ENCODE measurements around the gene PTTG1. TPM values are rescaled to one million over a fixed set of nuclear protein-coding genes. Genes with fewer than 3 reads are reported as not detected.

Gene PTTG1
- total and polyA plus RNA-seq, 9 of the 15 experiments (the other 6 are each of a cell fraction or from before 2014, with no cell fraction given): 193 to 1,088 (median 349) TPM

- TF ChIP-seq, protein P1, sequence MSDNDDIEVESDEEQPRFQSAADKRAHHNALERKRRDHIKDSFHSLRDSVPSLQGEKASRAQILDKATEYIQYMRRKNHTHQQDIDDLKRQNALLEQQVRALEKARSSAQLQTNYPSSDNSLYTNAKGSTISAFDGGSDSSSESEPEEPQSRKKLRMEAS (CRISPR knock-in tag; IDR thresholded peaks at IDR 0.05): peak; percentile 52; the same call in 1 of the 2 replicates
- TF ChIP-seq CXXC5 (CRISPR knock-in tag; IDR thresholded peaks at IDR 0.05) (peak; percentile 75), ZBTB2 (IDR thresholded peaks at IDR 0.05) (peak; percentile 70; the same call in 1 of the 2 replicates), PTTG1 (tag; IDR thresholded peaks at IDR 0.05; ENCODE audit: low read depth) (no peak), BMI1 (IDR thresholded peaks at IDR 0.05; ENCODE audit: low read length) (no peak), ZFX (CRISPR knock-in tag; IDR thresholded peaks at IDR 0.05) (peak; percentile 70), E4F1 (CRISPR knock-in tag; IDR thresholded peaks at IDR 0.05; ENCODE audit: borderline replicate concordance) (no peak), GTF2F1 (IDR thresholded peaks at IDR 0.05; ENCODE audit: low read depth, low read length) (no peak), TAF15 (IDR thresholded peaks at IDR 0.05; ENCODE audit: low read depth, low read length) (no peak), SRSF7 (optimal IDR thresholded peaks at IDR 0.05; ENCODE audit: low read depth, low read length) (no peak)
- TF ChIP-seq, protein P2, sequence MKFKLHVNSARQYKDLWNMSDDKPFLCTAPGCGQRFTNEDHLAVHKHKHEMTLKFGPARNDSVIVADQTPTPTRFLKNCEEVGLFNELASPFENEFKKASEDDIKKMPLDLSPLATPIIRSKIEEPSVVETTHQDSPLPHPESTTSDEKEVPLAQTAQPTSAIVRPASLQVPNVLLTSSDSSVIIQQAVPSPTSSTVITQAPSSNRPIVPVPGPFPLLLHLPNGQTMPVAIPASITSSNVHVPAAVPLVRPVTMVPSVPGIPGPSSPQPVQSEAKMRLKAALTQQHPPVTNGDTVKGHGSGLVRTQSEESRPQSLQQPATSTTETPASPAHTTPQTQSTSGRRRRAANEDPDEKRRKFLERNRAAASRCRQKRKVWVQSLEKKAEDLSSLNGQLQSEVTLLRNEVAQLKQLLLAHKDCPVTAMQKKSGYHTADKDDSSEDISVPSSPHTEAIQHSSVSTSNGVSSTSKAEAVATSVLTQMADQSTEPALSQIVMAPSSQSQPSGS (CRISPR knock-in tag; IDR thresholded peaks at IDR 0.05): no peak
- TF ChIP-seq, protein P3, sequence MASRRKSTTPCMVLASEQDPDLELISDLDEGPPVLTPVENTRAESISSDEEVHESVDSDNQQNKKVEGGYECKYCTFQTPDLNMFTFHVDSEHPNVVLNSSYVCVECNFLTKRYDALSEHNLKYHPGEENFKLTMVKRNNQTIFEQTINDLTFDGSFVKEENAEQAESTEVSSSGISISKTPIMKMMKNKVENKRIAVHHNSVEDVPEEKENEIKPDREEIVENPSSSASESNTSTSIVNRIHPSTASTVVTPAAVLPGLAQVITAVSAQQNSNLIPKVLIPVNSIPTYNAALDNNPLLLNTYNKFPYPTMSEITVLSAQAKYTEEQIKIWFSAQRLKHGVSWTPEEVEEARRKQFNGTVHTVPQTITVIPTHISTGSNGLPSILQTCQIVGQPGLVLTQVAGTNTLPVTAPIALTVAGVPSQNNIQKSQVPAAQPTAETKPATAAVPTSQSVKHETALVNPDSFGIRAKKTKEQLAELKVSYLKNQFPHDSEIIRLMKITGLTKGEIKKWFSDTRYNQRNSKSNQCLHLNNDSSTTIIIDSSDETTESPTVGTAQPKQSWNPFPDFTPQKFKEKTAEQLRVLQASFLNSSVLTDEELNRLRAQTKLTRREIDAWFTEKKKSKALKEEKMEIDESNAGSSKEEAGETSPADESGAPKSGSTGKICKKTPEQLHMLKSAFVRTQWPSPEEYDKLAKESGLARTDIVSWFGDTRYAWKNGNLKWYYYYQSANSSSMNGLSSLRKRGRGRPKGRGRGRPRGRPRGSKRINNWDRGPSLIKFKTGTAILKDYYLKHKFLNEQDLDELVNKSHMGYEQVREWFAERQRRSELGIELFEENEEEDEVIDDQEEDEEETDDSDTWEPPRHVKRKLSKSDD (conservative IDR thresholded peaks at IDR 0.05; ENCODE audit: low read length): no peak
- TF ChIP-seq, protein P4, sequence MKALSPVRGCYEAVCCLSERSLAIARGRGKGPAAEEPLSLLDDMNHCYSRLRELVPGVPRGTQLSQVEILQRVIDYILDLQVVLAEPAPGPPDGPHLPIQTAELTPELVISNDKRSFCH (CRISPR knock-in tag; IDR thresholded peaks at IDR 0.05): no peak
- TF ChIP-seq, protein P4 (tag; IDR thresholded peaks at IDR 0.05): no peak
- TF ChIP-seq, protein P5, sequence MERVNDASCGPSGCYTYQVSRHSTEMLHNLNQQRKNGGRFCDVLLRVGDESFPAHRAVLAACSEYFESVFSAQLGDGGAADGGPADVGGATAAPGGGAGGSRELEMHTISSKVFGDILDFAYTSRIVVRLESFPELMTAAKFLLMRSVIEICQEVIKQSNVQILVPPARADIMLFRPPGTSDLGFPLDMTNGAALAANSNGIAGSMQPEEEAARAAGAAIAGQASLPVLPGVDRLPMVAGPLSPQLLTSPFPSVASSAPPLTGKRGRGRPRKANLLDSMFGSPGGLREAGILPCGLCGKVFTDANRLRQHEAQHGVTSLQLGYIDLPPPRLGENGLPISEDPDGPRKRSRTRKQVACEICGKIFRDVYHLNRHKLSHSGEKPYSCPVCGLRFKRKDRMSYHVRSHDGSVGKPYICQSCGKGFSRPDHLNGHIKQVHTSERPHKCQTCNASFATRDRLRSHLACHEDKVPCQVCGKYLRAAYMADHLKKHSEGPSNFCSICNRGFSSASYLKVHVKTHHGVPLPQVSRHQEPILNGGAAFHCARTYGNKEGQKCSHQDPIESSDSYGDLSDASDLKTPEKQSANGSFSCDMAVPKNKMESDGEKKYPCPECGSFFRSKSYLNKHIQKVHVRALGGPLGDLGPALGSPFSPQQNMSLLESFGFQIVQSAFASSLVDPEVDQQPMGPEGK (CRISPR knock-in tag; IDR thresholded peaks at IDR 0.05; ENCODE audit: borderline replicate concordance): no peak
Observed at GRCh38 chr5:160418561-160419457, 2.8 kb upstream of the PTTG1 start, which contains the start of gene SLU7 (continued).

Measured in K562 (cell line).